Fibroblast of the conjunctiva (primary cell): ENCODE results near the gene TUT1.
A peak's percentile ranks its signal among the peaks of the same experiment; 100 is the strongest.
"Not testable (repeated sequence)": the region's sequence is repeated elsewhere in the genome, so short reads cannot be mapped to it uniquely, and the experiment has no call there.

Experiments used
- DNase-seq: peaks from one replicate; pipeline ENCODE4 v3.0.0-alpha.2; 2010; ENCODE audit warnings: low read depth

TUT1 gene

DNA sequence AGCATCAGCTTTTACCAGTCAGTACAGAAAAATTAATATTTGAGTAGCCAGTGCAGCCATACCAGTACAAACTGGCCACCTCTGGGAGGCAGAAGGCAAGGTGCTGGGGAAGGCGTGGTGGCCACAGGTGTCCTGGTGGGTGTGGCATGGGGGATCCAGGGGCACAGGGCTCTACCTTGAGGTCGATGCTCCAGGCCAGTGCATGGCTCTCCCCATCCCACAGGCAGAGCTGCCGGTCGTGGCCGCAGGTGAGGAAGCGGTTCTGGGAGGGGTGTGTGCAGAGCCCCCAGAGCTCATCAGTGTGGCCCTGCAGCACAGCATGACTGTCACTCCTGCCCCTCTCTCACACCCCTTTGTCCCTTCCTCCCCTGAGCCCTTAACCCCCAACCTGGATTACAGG, 14.1 kb upstream of the TUT1 start:
- DNase-seq = no peak

DNA sequence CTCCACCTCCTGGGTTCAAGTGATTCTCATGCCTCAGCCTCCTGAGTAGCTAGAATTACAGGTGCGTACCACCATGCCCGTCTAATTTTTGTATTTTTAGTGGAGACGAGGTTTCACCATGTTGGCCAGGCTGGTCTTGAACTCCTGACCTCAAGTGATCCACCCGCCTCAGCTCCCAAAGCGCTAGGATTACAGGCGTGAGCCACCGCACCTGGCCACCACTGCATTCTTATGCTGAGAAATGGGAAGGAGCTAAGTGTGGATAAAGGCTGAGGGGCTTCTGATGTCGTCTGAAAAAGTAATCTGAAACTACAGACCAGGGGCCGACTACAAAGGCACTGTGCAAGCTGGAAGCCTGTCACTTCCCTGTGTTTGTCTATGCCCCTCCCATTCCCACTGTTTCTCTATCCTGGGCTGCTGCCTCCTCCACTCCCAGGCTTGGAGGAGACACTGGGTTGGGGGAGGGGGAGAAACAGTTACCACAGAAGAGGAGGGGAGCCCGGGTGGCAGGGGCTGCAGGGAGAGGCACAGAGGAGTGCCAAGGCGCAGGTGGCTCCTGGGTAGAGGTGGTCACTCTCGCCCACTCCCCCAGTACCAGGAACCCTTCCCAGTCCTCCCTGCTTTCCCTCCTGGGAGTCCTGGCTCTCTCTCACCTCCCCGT, 13.3 kb upstream of the TUT1 start:
- DNase-seq = no peak

GRCh38 chr11:62603776-62604299, 12.5 kb upstream of the TUT1 start:
- no peak for DNase-seq

DNA sequence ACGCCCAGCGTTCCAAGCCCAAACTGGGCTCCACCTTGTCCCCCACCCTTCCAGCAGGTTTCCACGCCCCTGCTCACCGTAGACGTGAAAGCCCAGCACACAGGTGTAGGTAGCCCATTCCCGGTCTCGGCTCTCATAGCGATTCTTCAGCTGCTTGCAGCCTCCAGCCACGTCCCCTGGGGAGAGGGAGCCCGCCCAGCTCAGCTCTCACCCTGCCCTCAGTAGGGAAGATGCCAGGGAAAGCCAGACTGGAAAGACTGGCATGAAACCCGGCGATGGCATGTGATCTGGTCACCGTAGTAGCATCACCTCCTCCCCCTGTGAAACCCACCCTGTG, 11.7 kb upstream of the TUT1 start:
- no peak for DNase-seq

GRCh38 chr11:62602141-62603071, 11.1 kb upstream of the TUT1 start:
- no peak for DNase-seq

GRCh38 chr11:62601372-62602140, 10.2 kb upstream of the TUT1 start, which contains the start of gene MTA2:
TSS of gene MTA2 (minus strand) at chr11:62601865. CDS start at chr11:62601450, 415 bp downstream.
- peak; percentile 98 for DNase-seq

- DNase-seq = no peak
Observed at GRCh38 chr11:62601122-62601371, 9.7 kb upstream of the TUT1 start.

GRCh38 chr11:62600367-62601121, 9.2 kb upstream of the TUT1 start:
- no peak for DNase-seq

- no peak for DNase-seq
Observed at GRCh38 chr11:62599901-62600300, 8.6 kb upstream of the TUT1 start.

- DNase-seq = peak; percentile 99
Observed at GRCh38 chr11:62599069-62599696, 7.9 kb upstream of the TUT1 start.

DNA sequence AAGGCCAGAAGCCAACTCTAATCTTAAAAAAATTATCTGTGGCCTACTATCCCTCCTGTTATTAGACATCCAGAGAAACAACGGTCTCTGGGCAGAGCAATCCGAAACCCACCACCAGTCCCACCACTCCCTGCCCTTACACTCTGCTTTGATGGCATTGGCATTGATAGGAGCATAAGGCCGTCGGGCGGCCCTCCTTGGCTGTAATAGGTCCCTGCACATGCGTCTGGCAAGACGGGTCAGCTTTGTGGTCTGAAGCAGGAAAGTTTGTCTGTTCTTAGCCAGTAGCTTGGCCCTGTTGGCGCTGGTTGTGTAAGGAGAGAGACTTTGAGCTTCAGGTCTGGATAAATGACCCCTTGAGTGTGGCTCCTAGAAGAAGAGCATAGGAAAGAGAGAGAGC, 3.8 kb upstream of the TUT1 start:
- no peak for DNase-seq

DNA sequence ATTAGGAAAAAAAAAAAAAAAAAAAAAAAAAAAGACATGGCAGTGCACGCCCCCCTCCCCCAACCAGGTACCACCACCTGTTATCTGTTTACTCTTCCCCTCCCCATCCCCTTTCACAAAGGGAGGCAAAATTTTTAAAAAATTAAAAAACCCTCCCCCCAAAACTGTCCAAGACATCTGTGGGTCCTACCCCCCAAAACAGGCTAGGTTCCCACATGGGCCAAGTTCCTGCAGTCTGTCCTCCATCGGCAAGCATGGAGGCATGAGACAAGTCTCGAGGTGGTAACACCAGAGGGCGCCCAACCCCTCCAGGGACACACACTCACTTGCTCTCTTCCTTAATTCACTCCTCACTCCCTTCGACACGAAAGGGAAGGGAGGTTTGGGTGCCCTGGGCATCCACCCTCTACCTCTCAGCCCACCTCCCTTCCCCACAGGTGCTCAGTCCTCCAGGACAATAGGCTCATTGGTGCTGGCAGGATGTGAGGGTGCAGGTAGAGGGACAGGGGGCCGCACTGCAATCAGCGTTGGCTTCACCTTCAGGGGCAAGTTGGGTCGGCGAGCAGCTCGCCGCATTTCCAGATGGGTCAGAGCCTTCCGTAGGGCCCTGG, 2.2 kb upstream of the TUT1 start:
- no peak for DNase-seq

DNA sequence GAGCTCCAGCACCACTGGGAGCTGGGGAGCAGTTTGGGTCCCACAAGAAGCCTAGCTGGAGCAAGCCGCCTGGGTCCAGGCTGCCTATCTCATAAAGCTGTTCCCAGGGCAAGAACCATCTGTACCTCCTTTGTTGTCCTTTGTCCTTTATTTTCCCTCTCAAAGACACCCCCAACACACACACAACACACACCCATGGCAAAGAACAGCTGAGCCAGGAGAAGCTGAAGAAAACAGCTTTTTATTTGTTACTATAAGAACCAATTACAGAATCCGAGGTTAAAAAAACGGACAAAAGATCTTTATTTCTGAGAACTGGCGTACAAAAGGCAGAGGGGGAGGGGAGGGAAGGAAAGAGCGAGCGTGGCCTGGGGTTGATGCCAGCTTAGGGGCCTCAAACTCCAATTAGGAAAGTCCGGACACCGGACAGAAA, 1.7 kb upstream of the TUT1 start:
- no peak for DNase-seq

GRCh38 chr11:62592146-62592815, 958 bp upstream of the TUT1 start:
- no peak for DNase-seq

DNA sequence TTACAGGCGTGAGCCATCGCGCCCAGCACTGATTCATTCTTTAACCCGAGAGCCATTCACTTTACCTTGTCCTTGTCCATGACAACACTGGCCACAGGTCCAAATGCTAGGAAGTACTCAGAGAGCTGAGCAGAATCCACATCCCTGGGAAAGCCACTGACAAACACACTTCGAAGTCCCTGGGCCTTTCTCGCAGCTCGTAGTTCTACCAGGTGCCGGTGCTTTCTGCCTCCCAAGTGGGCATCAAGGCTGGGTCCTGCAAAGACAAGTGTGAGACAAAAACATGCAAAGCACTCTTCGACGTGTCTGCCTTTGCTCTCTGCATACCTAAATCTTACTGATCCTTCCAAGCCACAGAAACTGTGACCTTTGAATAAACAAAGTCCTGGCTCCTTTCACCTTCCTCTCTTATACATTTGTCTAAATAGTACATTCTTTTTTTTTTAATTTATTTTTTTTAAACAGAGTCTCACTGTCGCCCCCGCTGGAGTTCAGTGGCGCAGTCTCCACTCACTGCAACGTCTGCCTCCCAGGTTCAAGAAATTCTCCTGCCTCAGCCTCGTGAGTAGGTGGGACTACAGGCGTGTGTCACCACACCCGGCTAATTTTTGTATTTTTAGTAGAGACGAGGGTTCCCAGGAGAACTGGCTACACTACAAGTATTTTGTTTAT, 2.2 kb downstream of the TUT1 start:
- DNase-seq = no peak

GRCh38 chr11:62585356-62585755, 6.0 kb downstream of the TUT1 start:
- not testable (repeated sequence) for DNase-seq

GRCh38 chr11:62581735-62582134, 9.6 kb downstream of the TUT1 start:
- DNase-seq = not testable (repeated sequence)

GRCh38 chr11:62580959-62581715, 10.2 kb downstream of the TUT1 start:
- no peak for DNase-seq

- no peak for DNase-seq
Observed at GRCh38 chr11:62579252-62579651, 12.1 kb downstream of the TUT1 start.
